NCI-H526 (cell line): Measurements from ENCODE around the gene TWNK.
A peak's percentile ranks its signal among the peaks of the same experiment; 100 is the strongest.

Experiments used
- DNase-seq, 2 experiments: peaks; one replicate each; lab custom pipeline; 2025; lab: John Stamatoyannopoulos, UW

The TWNK gene

DNA sequence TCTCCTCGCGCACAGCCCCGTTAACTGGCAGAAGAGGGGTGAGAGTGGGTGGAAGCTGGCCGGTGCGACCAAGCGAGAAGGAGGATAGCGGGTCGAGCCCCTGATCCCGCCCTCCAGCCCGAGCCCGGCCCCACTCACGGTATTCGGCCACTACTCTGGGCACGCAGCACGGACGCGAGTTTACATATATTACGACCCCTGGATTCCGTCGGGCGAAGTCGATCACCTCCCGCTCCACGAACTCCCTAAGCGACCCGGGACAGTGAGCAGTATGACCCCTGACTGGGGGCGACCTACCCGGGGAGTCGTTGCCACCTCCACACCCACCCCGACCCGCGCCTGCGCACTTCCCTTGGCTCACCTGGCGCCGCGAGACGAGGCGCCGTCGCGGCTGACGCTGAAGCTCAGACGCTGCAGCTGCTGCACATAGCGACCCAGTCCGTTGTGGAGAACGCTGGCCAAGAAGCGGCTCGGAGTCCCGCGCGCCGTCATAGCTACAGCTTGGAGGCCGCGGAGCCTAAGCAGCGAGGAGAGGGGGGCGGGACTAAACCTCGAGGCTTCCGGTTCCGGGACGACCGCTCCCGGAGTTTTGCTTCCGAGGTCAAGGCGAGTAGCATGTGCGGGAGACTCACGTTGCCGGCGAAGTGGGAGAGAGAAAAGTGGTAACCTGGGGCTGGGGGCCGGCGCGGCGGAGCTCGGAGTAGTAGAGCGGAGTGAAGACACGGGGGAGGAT lies at the start of gene TWNK, which contains the start of gene MRPL43:
Gene TWNK (plus strand): TSS at position 592 of the 733 bp plus-strand sequence. CDS start 668 bp downstream, outside the sequence.
Gene MRPL43 (minus strand): TSS at position 546 of the 733 bp plus-strand sequence. CDS start 54 bp downstream, at position 492.
- peak; percentile 49 to 84 for DNase-seq

DNA sequence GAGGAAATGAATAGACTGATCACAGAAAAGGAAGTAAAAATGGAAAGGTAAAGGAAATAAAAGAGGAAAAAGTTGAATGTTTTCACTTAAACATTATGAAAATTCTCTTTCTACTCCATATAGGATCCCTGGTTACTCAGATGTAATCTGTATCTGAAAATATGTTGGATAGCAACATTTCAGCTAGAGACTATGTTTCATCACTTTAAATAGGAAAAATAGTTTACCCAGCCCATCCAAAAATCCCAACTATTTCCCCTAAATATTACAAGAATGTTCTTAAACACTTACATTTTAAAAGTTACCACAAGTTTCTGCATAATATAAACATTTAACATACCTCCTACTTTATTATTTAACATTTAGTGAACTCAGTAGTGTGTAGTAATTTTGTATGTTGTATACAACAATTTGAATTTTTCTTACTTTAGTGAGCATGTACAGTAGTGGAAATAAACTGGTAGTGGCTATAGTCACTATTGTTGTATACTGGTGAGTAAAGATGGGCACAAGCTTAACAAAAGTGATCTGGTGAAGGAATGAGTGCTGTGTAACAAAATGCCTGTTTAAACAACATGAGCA lies 47.5 kb upstream of the TWNK start:
- no peak for DNase-seq

DNA sequence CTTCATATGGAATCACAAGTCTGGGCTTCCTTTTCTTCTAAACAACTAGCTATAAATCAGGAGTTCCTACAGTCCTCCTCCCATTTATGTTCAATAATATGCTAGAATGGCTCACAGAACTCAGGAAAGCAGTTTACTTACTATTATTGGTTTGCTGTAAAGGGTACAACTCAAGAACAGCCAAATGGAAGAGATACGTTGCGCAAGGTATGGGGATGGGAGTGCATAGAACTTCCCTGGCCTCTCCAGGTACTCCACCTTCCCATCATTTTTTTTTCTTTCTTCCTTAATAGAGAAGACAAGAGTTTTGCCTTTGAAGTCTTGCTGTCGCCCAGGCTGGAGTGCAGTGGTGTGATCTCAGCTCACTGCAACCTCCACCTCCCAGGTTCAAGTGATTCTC lies 45.1 kb upstream of the TWNK start:
- no peak for DNase-seq

DNA sequence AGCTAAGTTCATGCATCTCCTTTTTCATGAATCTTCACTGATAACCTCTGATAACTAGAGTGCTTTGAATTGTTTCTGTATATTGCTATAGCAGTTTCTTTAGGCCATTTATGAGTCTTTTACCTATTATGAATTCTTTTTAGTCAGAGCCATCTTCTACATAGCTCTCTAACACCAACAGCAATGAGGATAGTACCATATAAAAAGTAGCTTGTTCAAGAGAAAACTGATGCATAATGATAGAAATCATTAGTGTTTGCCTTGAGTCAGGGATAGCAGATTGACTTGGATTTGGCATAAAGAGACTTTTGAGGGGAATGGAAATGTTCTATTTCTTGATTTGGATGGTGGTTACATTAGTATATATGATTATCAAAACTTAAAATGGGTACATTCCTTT lies 43.8 kb upstream of the TWNK start:
- DNase-seq, result no peak

DNA sequence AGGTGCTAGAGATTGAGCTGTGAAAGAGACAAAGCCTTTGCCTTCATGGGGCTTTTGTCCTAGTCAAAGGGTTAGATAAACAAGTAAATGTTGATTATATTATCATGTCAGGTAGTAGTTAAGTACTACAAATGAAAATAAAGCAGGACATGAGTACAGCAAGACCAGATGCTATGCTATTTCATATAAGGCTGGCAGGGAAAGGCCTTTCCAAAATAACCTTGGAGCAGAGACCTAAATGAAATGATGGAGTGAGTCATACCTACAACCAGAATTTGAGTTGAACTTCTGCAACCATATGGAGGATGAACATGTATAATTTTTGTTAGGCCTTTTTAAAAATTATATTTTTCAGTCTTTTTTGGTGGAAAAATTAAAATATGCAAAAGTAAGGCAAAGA lies 41.6 kb upstream of the TWNK start:
- DNase-seq, result no peak

DNA sequence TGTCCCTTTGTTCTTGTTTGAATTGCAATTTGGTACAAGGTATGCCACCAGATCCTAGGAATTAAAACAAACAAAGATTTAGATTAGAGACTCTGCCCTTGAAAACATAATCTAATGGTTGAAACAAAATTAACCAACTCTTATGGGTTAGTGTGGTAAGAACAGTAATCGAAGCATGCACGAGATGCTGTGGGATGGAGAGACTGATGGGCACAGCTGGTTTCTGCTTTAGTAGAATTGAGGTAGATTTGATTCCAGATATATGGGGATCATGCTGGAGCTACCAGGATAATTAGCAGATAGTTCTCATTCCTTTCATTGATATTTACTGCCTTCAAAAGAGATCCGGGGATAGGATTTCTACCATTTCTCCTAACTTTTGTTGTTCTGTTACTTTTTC lies 38.4 kb upstream of the TWNK start:
- DNase-seq, result no peak

DNA sequence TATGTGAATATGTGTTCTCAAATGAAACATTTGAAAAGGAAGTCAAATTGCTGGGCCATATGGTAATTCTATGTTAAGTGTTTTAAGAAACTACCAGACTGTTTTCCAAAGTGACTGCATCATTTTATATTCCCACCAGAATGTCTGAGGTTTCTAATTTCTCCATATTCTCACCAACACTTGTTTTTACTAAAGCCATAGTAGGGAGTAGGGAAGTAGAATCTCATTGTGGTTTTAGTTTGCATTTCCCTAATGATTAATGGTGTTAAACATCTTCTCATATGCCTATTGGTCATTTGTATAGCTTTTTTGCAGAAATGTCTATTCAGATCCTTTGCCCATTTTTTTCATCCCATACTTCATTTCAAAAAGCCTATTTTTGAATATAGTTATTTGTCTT lies 27.1 kb upstream of the TWNK start:
- DNase-seq, result no peak

DNA sequence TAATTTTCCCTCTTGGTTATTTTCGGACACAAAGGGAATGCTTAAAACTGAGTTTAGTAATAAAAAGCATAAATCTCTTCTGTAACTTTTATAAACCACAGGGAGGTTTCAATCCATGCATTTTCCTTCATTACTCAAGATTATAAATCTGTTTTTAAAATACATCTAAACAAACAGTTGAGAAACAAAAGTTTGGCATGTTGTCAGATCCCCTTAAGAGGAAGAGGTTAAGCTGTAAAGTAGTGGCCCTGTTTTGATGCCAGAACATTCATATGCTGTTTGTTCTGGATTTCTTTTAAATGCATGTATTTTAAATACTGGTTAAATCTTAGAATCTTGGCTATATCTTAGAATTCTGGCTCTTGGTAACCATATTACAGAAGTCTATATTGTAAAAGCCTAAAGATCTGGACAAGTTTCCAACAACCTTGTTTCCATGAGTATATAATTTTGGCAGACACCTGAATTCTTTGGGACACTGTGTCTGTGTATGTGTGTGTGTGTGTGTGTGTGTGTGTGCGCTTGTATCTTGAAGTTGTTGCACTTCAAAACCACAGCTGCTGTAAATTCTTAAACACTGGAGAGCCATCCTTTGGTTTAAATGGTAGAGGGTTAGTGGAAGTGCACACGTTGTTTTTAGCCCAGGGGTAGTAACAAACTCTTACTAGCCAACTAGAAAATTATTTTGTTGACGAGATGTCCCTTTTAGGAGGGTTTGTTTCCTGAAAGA lies 24.8 kb upstream of the TWNK start:
- no peak for DNase-seq

DNA sequence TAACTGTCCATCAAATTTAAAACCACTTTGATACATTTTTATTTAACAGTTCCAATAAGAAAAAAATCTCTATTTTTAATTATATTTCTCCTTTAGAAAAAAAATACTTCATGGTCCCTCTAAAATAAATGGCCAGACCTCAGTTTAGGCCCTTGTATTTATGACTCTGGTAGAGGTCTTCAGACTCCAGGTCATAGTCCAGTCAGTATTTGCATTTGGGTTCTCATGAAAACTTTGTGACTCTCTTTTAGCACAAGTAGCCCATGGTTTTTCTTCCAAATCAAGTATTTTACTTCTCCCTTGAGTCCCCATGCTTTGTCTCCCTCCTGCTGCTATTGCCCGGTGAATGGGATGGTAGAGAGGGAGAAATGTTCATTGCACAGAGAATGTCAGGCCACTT lies 23.5 kb upstream of the TWNK start:
- DNase-seq, result no peak

DNA sequence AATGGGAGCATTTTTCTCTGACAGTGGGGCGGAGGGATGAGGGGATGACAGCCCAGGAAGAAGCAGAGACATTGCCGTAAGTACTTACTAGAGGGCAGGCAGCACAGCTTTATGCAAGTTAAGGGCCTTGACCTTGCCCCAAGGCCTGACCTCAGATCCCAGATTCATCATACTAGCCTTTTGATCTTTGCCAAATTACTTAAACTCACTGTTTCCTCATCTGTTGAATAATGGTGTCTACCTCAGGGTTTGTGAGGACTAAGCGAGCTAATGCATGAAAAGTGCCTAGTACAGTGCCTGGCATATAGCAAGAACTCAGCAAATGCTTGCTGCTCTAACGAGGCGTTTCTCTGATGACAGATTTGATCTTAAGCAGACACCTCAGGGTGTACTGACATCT lies 21.5 kb upstream of the TWNK start:
- DNase-seq, result no peak

DNA sequence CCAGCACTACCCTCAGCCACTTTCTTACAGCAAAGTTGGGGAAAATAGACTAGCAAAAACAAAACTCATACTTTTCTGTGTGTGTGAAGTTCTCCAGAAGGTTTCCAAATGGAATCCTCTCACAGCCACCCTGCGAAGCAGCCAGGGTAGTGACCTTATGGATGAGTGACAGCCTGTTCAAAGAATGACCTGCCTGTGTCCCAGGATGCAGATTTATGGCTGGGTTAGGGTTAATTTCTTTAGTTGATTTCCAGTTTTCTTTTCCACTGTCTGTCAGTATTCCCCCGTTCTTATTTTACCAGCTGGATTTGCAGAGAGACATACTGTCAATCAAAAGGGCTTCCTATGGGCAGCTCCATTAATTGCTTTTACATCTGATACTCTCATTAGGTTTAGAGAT lies 20.5 kb upstream of the TWNK start:
- DNase-seq, result no peak

DNA sequence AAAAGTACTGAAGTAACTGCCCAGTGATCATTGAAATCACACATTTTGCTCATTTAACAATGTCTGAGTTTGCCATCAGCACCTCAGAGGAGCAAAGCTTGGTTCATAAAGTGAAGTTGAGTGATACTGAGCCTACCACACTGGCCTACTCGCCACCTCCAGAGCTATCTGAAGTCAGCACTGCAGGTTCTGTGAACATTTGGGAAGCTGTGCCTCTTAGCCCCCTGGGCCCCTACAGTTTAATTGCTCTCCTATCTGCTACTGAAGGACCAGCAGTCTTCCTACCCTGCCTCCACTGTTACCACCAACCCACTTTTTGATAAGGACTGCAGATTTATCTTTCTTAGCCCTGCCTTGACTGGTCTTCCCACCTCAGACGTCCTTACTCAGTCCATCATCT lies 20.0 kb upstream of the TWNK start:
- DNase-seq, result no peak

DNA sequence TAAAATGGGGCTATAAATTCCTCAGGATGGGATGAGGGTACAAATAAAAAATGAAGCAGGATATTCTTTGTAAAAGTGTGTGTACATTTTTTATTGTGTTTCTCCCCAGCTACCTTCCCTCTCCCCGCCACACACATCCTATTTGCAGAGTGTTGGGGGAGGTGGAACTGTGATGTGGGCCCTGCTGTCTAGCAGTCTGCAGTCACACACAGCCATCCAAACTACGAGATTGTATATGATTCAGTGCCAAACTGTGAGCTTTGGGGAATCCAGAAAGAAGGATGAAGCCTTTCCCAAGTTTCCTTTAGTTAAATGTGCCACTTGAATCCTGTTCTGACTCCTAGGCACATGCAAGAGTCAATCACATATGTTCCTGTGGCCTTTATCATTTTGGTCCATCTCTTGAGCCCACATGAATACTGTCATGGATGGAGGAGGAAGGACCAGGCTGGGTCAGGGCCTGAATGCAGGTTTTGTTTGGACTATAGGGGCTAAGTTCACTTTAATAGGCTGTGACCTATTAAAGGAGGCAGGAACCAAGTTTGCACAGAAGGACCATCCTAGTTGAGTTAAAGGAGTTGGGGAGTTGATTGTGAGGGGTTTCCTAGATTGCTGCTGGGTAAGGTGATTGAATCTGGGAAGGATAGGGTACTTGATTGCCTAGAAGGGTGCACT lies 19.1 kb upstream of the TWNK start:
- no peak for DNase-seq

DNA sequence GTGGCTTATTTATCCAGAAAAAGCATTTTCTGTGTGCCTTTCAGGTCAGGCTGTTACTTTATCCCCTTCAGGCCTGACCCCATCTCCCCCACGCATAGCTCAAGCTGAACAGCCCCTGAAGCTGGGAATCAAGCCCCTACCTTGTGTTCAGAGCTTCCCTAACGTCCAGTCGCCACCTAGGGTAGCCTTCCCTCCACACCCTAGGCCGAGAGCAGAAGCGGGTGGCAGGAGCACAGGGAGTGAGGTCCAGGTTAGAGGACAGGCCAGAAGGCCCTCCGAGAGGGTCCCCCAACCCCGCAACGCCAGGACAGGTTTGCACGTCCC lies 18.5 kb upstream of the TWNK start:
- peak in 1 of 2 experiments; percentile 32 for DNase-seq

DNA sequence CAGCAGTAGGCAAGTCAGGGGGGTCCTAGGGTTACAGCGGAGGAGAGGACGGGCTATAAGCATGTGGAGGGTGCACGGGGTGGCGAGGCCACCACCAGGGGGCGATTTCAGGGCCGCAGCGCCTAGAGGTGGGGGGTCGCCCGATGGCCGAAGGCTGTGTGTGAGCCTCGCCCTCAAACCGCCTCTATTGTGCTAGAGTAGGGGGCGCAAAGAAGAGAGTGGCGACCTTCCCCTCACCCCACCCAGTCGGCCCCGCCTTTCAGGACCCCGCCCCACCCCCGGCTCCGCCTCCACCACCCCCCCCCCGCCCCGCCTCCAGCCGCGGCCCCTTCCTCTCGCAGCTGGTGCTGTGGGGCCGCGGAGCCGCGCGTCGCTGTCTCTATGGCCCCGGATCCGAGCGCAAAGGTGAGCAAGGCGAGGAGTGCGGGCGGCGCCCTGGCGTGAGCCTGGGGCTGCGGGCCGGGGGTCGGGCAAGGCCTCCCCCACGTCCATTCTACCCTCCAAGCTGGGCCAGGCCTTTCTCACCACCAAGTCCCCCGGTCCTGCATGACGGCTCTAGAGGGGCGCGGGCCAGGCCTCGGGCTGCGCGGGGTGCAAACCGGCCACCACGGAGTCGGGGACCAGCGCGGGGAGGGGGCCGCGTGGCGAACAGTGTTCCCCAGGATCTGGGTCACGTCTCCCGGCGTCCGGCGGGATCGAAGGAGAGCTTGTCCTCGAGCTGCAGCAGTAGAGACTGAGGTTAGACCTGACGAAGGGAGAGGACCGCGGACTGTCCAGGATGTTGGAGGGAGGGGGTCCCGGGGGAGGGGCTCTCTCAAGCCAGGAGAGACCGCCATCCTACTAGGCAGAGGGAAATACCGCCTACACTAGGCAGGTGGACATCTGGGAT lies 17.9 kb upstream of the TWNK start, which contains the start of gene SEMA4G:
Gene SEMA4G (plus strand): TSS at position 318 of the 889 bp plus-strand sequence. CDS start 3,409 bp downstream, outside the sequence.
- peak; percentile 4 to 66 for DNase-seq

DNA sequence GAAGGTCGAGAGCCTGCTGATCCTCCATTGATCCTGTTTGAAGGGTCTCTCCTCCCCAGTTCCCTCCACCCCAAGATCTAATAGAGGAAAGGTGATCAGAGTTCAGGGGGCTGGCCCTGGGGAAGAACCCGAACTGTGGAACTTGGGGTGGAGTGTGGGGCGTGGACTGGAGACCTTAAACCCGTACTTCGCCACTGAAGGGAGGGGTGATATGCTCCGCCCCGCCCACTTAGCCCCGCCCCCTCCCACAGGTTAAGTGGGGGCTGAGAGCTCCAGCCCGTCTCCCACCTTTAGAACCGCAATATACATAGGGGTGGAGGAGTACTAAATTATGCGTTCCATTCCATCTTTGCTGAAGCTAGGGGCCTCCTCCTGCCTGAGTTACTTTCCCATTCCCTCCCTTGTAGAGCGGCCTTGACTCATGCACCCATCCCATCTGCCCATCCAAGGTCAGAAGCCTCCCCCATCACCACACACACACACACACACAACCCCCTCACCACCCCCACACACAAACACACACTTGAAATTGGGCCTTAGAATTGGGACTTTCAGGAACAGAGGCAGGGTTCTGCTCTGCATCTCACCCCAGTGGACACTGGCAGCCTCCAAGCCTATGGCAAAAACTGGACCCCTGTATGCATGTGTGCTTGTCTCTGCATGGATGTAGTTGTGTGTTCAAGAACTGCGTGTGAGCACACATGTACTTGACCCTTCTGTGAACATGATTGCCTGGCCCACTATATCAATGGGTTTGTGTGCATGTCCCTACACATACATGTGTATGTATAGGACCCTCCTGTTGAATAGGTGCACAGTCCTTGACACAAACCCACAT lies 17.0 kb upstream of the TWNK start:
- DNase-seq, result peak in 1 of 2 experiments; percentile 13

DNA sequence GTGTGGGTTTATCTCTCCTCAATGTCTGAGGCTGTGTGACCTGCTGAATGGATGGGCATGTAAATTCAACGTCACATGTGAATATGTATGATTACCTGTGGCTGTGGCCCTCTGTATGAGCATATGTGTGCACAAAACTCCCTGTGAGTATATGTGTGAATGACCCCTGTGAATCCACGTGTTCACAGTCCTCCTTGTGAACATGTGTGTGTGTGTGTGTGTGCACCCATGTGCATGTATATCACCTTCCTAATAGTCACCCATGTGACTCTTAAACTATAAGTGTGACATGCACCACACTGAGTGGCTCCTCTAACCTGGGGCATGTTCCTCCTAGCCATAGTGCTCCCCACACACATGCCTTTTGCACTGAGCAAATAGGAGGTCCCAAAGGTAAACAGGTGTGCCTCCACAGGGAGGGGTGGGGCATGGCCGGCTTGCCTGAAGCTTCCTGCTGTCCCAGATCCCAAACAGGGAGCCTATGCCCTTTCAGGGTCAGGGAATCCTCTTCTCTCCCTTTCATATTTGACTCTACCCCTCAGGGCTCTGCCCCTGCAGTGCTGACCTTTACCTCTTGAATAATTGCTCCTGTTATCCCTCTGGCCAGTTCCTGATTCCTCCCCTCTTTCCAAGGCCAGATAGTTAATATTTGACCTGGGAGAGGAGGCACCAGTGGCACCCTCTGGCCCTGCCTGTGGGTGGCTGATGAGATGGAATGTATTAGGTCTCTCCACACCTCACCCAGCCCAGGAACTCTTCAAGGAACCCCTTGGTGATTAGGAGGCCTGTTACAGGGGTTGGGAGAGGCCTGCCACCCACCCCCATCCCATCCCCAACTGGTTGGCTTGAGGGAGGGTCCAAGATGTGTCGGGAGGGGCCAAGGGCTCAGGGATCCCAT lies 16.2 kb upstream of the TWNK start:
- DNase-seq, result peak in 1 of 2 experiments; percentile 10

DNA sequence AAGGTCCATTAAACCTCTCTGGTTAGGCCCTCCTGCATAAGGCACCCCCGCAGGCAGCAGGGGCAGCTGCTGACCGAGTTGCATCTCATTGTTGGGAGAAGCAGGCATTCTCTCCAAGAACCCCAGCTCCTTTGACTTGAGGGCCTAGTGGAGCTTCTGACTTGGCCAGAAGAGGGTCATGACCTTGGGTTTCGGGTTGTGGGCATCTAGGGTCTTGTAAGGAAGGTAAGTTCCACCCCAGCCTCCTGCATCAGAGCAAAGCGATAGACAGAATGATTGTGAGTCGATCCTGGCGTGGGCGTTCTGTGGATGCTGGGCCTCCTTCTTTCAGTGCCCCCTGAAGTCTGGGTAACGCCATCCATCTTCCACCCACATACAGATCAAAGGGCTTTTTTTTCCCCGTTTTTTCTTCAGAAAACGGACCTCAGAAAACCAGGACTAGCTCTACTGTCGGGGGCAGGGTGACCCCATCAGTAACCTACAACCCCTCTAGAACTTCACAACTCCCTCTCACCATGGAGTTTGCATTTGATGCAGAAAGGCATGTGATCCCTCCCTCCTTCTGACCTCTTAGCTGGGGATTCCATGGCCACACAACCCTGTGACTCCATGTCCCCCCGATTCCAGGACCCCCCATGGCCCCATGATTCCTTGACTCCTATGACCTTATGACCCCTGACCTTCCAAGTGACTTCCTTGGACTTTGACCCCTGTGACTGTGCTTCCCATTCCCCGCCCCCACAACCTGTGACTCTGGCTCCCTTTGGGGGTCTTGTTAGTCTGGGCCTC lies 15.0 kb upstream of the TWNK start:
- DNase-seq, result no peak
